Calu3 (cell line): ENCODE measurements around the gene CHD1. TPM values are rescaled to one million over a fixed set of nuclear protein-coding genes. Genes with fewer than 3 reads are reported as not detected.

Experiments
- BruUV-seq: library from RNA; stranded (reverse); fragments of 400-500 nt; replicated peaks from 2 replicates; lab custom pipeline; 2021; lab: Mats Ljungman, UMichigan
- CTCF ChIA-PET: fragments of 300-600 bp; sonication (Branson Sonifier 250); formaldehyde crosslinking; loops from one replicate; lab custom pipeline; 2022; ENCODE audit warnings: antibody characterized with exemption; lab: Charles Lee
- DNase-seq: peaks from one replicate; pipeline ENCODE4 v3.0.0; 2022
- H3K27ac Mint-ChIP-seq: one replicate; pipeline ENCODE4 v1.8.0; 2022; ENCODE audit warnings: mixed read lengths; ENCODE audit not compliant: unreplicated experiment
- H3K27me3 Mint-ChIP-seq: one replicate; pipeline ENCODE4 v1.8.0; 2022; ENCODE audit warnings: mixed read lengths; ENCODE audit not compliant: unreplicated experiment
- H3K36me3 Mint-ChIP-seq: one replicate; pipeline ENCODE4 v1.8.0; 2022; ENCODE audit warnings: mild to moderate bottlenecking, moderate library complexity, mixed read lengths; ENCODE audit not compliant: insufficient read depth, unreplicated experiment
- H3K4me1 Mint-ChIP-seq: one replicate; pipeline ENCODE4 v1.8.0; 2022; ENCODE audit warnings: mild to moderate bottlenecking, low read depth, mixed read lengths; ENCODE audit not compliant: unreplicated experiment
- H3K4me3 Mint-ChIP-seq: one replicate; pipeline ENCODE4 v1.8.0; 2022; ENCODE audit warnings: mild to moderate bottlenecking, low read depth, moderate library complexity, mixed read lengths; ENCODE audit not compliant: unreplicated experiment
- H3K9me3 Mint-ChIP-seq: one replicate; pipeline ENCODE4 v1.8.0; 2022; ENCODE audit warnings: low read depth, mixed read lengths; ENCODE audit not compliant: unreplicated experiment
- intact Hi-C: fragments of 100-400 bp; cut with micrococcal nuclease; formaldehyde crosslinking; loops from one replicate; pipeline ENCODE4 v1.10.0; 2022; ENCODE audit not compliant: unreplicated experiment
- total RNA-seq: library from RNA; stranded (reverse); gene quantifications from 2 replicates; pipeline ENCODE4 v1.2.3, GENCODE V29; 2022
- TF ChIP-seq, protein P1 (sequence below): fragments of 200-600 bp; IDR thresholded peaks from one replicate; pipeline ENCODE4 v1.8.0; 2022; ENCODE audit warnings: antibody characterized with exemption; ENCODE audit not compliant: unreplicated experiment

Gene CHD1
- total RNA-seq, 1 experiment from 2014 or later, result 79.7 TPM

DNA sequence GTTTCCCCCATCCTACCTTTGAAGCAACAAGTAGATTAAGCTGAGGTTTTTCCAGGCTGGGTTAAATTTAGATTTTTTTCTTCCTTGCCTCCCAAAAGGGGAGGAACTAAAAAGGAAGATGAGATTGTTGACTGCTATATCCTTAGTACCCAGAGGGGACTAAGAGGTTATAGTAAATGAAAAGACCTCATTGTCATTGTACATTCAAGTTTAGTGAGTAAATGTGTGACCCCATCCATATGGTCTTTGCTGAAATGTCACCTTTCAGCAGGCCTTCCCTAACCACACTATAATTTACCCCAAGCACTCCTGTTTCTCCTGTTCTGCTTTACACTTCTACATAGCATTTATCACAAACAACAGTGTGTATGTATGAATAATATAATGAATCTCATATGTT lies 35.8 kb upstream of the CHD1 start:
- CTCF ChIA-PET, result no interaction called here
- no peaks in the 10 kb centered on the region for H3K4me1 Mint-ChIP-seq
- DNase-seq, result no peak

DNA sequence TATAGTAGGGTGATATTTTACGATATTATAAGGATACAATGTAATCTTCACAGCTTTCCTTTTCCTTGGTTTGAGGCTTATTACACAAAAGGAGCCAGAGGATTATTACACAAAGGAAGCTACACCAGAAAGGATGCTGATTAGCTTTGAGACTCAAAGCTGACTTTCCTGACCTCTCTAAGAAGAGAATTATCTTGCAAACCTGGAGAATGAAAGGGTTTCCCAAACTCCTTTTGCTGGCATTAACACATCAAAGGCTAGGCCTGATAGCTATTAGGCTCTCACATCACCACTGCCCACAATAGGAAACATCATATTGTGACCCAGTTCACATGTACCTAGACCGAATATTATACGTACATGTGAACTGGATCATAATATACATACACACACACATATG lies 34.2 kb upstream of the CHD1 start:
- Mint-ChIP-seq H3K4me3 (no peak overlapping the region), H3K4me1 (no peaks in the 10 kb centered on the region), H3K9me3 (no peaks in the 10 kb centered on the region), H3K36me3 (no peaks in the 10 kb centered on the region), H3K27me3 (no peaks in the 10 kb centered on the region), H3K27ac (no peak overlapping the region)
- intact Hi-C loops, result no loop called here
- TF ChIP-seq, protein P1, sequence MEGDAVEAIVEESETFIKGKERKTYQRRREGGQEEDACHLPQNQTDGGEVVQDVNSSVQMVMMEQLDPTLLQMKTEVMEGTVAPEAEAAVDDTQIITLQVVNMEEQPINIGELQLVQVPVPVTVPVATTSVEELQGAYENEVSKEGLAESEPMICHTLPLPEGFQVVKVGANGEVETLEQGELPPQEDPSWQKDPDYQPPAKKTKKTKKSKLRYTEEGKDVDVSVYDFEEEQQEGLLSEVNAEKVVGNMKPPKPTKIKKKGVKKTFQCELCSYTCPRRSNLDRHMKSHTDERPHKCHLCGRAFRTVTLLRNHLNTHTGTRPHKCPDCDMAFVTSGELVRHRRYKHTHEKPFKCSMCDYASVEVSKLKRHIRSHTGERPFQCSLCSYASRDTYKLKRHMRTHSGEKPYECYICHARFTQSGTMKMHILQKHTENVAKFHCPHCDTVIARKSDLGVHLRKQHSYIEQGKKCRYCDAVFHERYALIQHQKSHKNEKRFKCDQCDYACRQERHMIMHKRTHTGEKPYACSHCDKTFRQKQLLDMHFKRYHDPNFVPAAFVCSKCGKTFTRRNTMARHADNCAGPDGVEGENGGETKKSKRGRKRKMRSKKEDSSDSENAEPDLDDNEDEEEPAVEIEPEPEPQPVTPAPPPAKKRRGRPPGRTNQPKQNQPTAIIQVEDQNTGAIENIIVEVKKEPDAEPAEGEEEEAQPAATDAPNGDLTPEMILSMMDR, result no peak
- BruUV-seq, result no TSS peak
- DNase-seq, result no peak
- CTCF ChIA-PET, result no interaction called here

More for the DNA sequence above, 35.8 kb upstream of the CHD1 start:
- TF ChIP-seq, protein P1, result no peak
- H3K27me3 Mint-ChIP-seq, result no peaks in the 10 kb centered on the region
- H3K4me3 Mint-ChIP-seq, result no peak overlapping the region
- H3K27ac Mint-ChIP-seq, result no peak overlapping the region
- BruUV-seq, result no TSS peak
- H3K9me3 Mint-ChIP-seq, result no peaks in the 10 kb centered on the region
- H3K36me3 Mint-ChIP-seq, result no peaks in the 10 kb centered on the region
- intact Hi-C loops, result no loop called here

DNA sequence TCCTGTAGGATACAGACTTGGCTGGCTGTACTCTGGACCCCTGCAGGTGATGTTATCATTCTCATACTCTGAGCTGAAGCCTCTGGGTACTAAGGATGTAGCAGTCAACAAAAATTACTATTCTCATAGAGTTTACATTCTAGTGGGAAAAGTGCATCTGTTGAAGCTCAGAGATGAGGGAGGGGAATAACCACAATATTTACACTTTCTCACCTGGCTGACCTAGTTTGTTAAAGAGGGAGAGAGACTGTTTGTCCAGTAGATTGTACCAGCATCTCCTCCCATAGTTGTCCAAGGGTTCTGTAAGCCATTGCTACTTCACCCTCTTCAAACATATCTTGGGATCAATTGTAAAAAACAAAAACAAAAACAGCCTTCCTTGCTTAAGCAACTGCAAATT lies 33.8 kb upstream of the CHD1 start:
- no peaks in the 10 kb centered on the region for H3K36me3 Mint-ChIP-seq
- H3K27me3 Mint-ChIP-seq, result no peaks in the 10 kb centered on the region
- H3K9me3 Mint-ChIP-seq, result no peaks in the 10 kb centered on the region
- DNase-seq, result no peak
- TF ChIP-seq, protein P1, result no peak
- CTCF ChIA-PET, result no interaction called here
- BruUV-seq, result no TSS peak
- H3K4me3 Mint-ChIP-seq, result no peak overlapping the region
- intact Hi-C loops, result no loop called here
- H3K4me1 Mint-ChIP-seq, result no peaks in the 10 kb centered on the region
- no peak overlapping the region for H3K27ac Mint-ChIP-seq

DNA sequence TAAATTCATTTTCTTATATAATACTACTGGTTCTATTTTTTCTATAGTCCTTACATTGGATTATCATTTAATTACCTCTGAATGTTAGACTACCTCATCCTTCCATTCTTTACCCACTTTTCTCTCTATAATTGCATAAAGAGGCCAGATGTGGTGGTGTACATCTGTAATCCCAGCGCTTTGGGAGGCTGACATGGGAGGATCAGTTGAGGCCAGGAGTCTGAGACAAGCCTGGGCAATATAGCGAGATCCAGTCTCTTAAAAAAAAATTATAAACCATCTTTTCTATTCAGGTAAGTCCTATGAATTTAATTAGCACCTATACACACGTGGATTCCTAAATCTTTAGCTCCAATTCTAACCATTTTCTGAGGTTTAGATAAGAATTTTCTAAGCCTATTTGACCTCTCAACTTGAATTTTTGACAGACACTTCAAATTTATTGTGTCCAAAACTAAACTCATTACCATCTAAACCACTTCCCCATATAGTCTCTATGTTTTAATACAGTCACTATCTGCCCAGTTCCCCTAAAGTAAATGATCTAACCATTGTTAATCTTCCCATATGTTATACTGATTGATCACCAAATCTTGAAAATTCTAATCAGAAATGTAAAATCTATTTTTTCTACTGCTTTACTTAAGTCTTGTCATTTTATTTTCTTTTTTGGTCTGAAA lies 33.0 kb upstream of the CHD1 start:
- H3K9me3 Mint-ChIP-seq, result no peaks in the 10 kb centered on the region
- no TSS peak for BruUV-seq
- H3K4me1 Mint-ChIP-seq, result no peaks in the 10 kb centered on the region
- intact Hi-C loops, result no loop called here
- no peak overlapping the region for H3K27ac Mint-ChIP-seq
- H3K4me3 Mint-ChIP-seq, result no peak overlapping the region
- DNase-seq, result no peak
- TF ChIP-seq, protein P1, result no peak
- CTCF ChIA-PET, result no interaction called here
- no peaks in the 10 kb centered on the region for H3K36me3 Mint-ChIP-seq
- H3K27me3 Mint-ChIP-seq, result no peaks in the 10 kb centered on the region
